Activated CD4-positive, alpha-beta memory T cell treated with anti-CD3 and anti-CD28 coated beads for 36 hours (primary cell): ENCODE data around the gene PDK2. TPM values are rescaled to one million over a fixed set of nuclear protein-coding genes. Genes with fewer than 3 reads are reported as not detected.

Experiments
- CTCF ChIA-PET: fragments of 350-600 bp; sonication (Branson Sonifier 250); formaldehyde crosslinking; loops from one replicate; lab custom pipeline; 2021; ENCODE audit warnings: antibody characterized with exemption, inconsistent platforms; lab: Charles Lee
- POLR2A ChIA-PET: fragments of 350-600 bp; sonication (Branson Sonifier 250); formaldehyde crosslinking; loops from one replicate; lab custom pipeline; 2021; ENCODE audit warnings: antibody characterized with exemption; lab: Charles Lee
- DNase-seq: peaks from one replicate; pipeline ENCODE4 v3.0.0-alpha.2; 2020
- H3K27ac Mint-ChIP-seq: one replicate; pipeline ENCODE4 v1.8.0; 2021; ENCODE audit warnings: mixed read lengths
- H3K27me3 Mint-ChIP-seq: one replicate; pipeline ENCODE4 v1.8.0; 2021; ENCODE audit warnings: mixed read lengths
- H3K36me3 Mint-ChIP-seq: one replicate; pipeline ENCODE4 v1.8.0; 2021; ENCODE audit warnings: mixed read lengths
- H3K4me1 Mint-ChIP-seq: one replicate; pipeline ENCODE4 v1.8.0; 2021; ENCODE audit warnings: low read depth, mixed read lengths
- H3K4me3 Mint-ChIP-seq: one replicate; pipeline ENCODE4 v1.8.0; 2021; ENCODE audit warnings: mild to moderate bottlenecking, mixed read lengths
- H3K9me3 Mint-ChIP-seq: one replicate; pipeline ENCODE4 v1.8.0; 2021; ENCODE audit warnings: mixed read lengths
- intact Hi-C: fragments of 100-400 bp; cut with micrococcal nuclease; formaldehyde crosslinking; loops from one replicate; pipeline ENCODE4 v1.15.1; 2023
- total RNA-seq, 2 experiments: library from RNA; stranded (reverse); gene quantifications; one replicate each; pipeline ENCODE4 v1.2.3, GENCODE V29; 2021

Gene PDK2
- total RNA-seq, 2 experiments from 2014 or later = 13.3 to 14.6 TPM

DNA sequence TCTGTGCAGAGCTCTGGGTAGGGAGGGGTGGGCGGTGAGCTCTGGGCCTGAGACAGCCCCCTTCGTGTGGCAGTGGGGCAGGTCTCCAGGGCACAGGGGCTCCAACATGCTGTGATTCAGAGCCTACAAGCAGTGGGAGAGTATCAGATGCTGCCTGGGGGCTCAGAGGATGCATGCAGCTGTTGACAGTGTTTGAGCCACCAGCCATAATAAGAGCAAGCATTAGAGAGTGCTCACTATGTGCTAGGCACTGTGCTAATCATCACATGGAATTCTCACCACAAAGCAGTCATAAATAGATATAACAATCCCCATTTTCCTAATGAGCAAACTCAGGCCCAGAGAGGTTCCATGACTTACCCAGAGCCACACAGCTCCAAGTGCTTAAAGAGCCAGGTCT lies 8.1 kb downstream of the PDK2 start:
- CTCF ChIA-PET = interaction anchor here (1.0 to 2.7 kb wide), 3 partner anchors 9 to 16 kb away, joined by 4 to 18 read pairs (median 12); no protein-coding TSS in a partner anchor
- intact Hi-C loops = no loop called here
- Mint-ChIP-seq H3K9me3 (no peaks in the 10 kb centered on the region), H3K27me3 (no peaks in the 10 kb centered on the region), H3K27ac (no peak overlapping the region), H3K36me3 (peaks cover 3% of the 10 kb centered on the region), H3K4me3 (no peak overlapping the region), H3K4me1 (peaks cover 8% of the 10 kb centered on the region)
- POLR2A ChIA-PET = no interaction called here
- DNase-seq = no peak

DNA sequence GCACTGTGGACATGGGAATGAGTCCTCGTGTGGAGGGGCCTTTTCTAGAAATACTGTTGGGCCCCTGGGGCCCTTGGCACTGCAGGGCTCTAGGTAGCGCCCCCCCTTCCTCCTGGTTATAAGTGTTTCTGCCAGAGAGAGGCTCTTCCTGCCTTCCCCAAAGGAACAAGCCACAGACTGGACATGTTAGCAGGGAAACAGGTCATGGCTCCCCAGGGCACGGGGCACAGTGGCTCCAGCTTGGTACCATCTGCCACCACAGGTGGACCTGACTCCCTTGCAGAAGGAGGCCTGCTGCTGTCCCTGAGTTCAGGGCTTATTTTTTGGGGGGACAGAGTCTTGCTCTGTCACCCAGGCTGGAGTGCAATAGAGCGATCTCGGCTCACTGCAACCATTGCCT lies 8.8 kb downstream of the PDK2 start:
- CTCF ChIA-PET = interaction anchor here (1.0 to 2.7 kb wide), 4 partner anchors 10 to 57 kb away, joined by 3 to 18 read pairs (median 8); no protein-coding TSS in a partner anchor
- no peak overlapping the region for H3K27ac Mint-ChIP-seq

DNA sequence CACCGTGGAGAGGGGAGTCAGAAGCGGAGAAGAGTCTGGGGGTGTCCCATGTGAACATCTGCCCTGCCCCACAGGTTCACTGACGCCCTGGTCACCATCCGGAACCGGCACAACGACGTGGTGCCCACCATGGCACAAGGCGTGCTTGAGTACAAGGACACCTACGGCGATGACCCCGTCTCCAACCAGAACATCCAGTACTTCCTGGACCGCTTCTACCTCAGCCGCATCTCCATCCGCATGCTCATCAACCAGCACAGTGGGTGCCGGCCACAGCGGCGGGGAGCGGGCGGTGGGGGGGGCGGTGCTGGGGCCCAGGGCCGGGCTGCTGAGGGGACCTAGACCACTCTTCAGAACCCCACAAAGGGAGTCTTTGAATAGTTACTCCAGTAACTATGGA lies 10.7 kb downstream of the PDK2 start:
- H3K27ac Mint-ChIP-seq = no peak overlapping the region
- no peaks in the 10 kb centered on the region for H3K27me3 Mint-ChIP-seq
- DNase-seq = no peak
- POLR2A ChIA-PET = no interaction called here
- no peak overlapping the region for H3K4me3 Mint-ChIP-seq
- no peaks in the 10 kb centered on the region for H3K9me3 Mint-ChIP-seq
- intact Hi-C loops = no loop called here
- CTCF ChIA-PET = interaction anchor here (2.4 kb wide), 1 partner anchor 9 kb away, joined by 5 read pairs; no protein-coding TSS in a partner anchor
- H3K4me1 Mint-ChIP-seq = no peaks in the 10 kb centered on the region
- H3K36me3 Mint-ChIP-seq = no peaks in the 10 kb centered on the region

More for the DNA sequence above, 8.8 kb downstream of the PDK2 start:
- Mint-ChIP-seq H3K4me3 (no peak overlapping the region), H3K4me1 (peaks cover 8% of the 10 kb centered on the region), H3K36me3 (peaks cover 3% of the 10 kb centered on the region), H3K9me3 (no peaks in the 10 kb centered on the region), H3K27me3 (no peaks in the 10 kb centered on the region)
- intact Hi-C loops = no loop called here
- POLR2A ChIA-PET = no interaction called here
- DNase-seq = no peak

DNA sequence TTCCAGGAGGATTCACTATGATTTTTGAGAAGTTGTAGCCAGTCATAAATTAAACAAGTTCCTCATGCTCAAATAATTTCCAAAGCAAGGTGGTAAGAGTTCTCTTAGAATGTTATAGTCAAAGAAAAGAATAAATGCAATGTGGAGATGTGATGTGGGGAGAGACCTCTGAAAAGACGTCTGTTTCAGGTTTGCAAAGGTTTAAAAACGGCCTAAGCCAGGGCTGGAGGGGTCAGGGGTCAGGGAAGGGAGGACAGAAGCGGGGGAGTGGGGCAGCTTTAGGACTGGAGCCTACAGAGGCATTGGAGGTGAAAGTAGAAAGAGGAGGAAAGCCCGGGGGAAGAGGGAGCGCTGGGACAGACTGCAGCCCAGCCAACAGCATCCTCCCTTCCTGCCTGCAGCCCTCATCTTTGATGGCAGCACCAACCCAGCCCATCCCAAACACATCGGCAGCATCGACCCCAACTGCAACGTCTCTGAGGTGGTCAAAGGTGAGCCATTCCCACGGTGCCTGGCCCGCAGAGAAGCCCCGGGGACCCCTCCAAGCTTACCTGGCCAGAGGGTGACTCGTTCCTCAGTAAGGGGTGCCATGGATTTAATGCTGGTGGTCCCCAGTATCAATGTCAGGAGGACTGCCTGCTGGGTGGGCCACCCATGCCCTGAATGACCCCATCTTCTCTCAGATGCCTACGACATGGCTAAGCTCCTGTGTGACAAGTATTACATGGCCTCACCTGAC lies 11.4 kb downstream of the PDK2 start:
- Mint-ChIP-seq H3K4me1 (no peaks in the 10 kb centered on the region), H3K36me3 (no peaks in the 10 kb centered on the region), H3K9me3 (no peaks in the 10 kb centered on the region), H3K4me3 (no peak overlapping the region), H3K27me3 (no peaks in the 10 kb centered on the region), H3K27ac (no peak overlapping the region)
- ChIA-PET CTCF (interaction anchor here (1.7 to 2.4 kb wide), 2 partner anchors 8 to 12 kb away, joined by 5 to 6 read pairs; no protein-coding TSS in a partner anchor), POLR2A (no interaction called here)
- intact Hi-C loops = no loop called here
- DNase-seq = no peak

DNA sequence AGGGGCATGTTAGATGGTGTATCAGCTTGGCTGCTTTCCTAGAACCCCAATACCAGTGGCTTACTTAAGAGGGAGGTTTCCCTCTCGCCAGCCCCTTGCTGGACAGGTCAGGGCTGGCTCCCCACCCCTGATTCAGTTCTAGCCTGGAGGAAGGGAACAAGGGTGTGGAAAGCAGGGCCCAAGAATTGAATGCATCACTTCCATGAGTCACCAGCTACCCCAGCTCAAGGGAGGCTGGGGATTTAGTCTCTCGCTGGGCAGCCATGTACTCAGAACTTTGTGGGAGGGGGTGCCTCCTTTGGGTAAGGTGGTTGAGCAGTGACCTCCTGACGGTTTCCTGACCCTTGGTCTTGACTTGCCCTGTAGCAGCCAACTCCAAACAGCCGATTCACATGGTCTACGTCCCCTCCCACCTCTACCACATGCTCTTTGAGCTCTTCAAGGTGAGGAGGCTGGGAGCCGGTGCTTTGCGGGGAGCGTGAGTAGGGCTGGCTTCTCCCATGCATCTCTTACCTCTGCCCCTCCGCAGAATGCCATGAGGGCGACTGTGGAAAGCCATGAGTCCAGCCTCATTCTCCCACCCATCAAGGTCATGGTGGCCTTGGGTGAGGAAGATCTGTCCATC lies 12.8 kb downstream of the PDK2 start:
- H3K27me3 Mint-ChIP-seq = no peaks in the 10 kb centered on the region
- POLR2A ChIA-PET = no interaction called here
- intact Hi-C loops = no loop called here
- no peak overlapping the region for H3K27ac Mint-ChIP-seq
- DNase-seq = no peak
- no peak overlapping the region for H3K4me3 Mint-ChIP-seq
- H3K9me3 Mint-ChIP-seq = no peaks in the 10 kb centered on the region
- CTCF ChIA-PET = interaction anchor here (0.9 to 1.8 kb wide), 3 partner anchors 9 to 38 kb away, joined by 4 to 10 read pairs (median 6); no protein-coding TSS in a partner anchor
- no peaks in the 10 kb centered on the region for H3K4me1 Mint-ChIP-seq
- H3K36me3 Mint-ChIP-seq = no peaks in the 10 kb centered on the region

DNA sequence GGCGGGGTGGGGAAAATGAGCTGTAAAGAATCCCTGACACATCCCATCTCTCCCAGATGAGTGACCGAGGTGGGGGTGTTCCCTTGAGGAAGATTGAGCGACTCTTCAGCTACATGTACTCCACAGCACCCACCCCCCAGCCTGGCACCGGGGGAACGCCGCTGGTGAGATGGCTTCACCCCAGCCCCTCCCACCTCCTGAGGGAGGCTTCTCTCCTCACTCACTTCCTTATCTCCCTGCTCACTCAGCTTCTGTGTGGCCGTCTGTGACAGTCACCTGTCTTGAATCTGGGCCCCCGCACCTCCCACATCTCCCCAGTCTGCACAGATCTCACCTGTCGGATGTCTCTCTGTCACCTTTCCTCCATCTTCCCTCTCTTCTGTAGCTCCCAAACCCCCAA lies 13.4 kb downstream of the PDK2 start:
- Mint-ChIP-seq H3K4me1 (no peaks in the 10 kb centered on the region), H3K36me3 (no peaks in the 10 kb centered on the region), H3K27ac (no peak overlapping the region), H3K27me3 (no peaks in the 10 kb centered on the region), H3K9me3 (no peaks in the 10 kb centered on the region), H3K4me3 (no peak overlapping the region)
- DNase-seq = no peak
- intact Hi-C loops = no loop called here
- ChIA-PET CTCF (interaction anchor here (0.7 to 1.8 kb wide), 4 partner anchors 8 to 38 kb away, joined by 3 to 10 read pairs (median 4); no protein-coding TSS in a partner anchor), POLR2A (no interaction called here)

DNA sequence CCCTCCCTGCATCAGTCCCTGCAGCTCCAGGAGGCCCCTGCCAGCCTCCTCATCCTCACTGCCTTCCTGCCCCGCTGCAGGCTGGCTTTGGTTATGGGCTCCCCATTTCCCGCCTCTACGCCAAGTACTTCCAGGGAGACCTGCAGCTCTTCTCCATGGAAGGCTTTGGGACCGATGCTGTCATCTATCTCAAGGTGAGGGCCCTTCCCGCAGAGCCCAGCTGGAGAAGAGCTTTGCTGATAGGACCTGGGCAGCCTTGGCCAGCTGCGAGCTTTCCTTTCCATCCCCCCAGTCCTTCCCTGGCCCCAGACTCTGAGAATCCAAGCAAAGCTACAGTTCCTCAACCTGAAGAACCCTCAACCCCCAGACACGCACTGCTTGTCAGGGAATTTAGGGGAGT lies 14.1 kb downstream of the PDK2 start:
- H3K4me1 Mint-ChIP-seq = no peaks in the 10 kb centered on the region
- DNase-seq = no peak
- POLR2A ChIA-PET = no interaction called here
- no peaks in the 10 kb centered on the region for H3K36me3 Mint-ChIP-seq
- intact Hi-C loops = no loop called here
- H3K9me3 Mint-ChIP-seq = no peaks in the 10 kb centered on the region
- H3K4me3 Mint-ChIP-seq = no peak overlapping the region
- H3K27ac Mint-ChIP-seq = no peak overlapping the region
- CTCF ChIA-PET = interaction anchor here (0.7 to 1.8 kb wide), 3 partner anchors 15 to 37 kb away, joined by 3 to 10 read pairs (median 4); no protein-coding TSS in a partner anchor
- no peaks in the 10 kb centered on the region for H3K27me3 Mint-ChIP-seq

DNA sequence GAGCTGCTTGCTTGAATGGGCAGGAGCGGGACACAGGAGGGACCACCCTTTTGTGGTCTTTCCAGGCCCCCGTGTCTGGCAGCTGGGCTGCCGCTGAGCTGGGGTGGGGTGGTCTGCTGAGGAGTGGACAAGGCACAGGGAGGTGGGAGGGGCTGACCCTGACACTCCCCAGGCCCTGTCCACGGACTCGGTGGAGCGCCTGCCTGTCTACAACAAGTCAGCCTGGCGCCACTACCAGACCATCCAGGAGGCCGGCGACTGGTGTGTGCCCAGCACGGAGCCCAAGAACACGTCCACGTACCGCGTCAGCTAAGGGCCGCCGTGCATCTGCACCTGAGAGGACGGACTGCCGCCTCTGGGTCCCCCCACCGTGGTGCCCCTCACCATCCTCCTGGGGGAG lies 14.6 kb downstream of the PDK2 start:
- intact Hi-C loops = no loop called here
- no peaks in the 10 kb centered on the region for H3K9me3 Mint-ChIP-seq
- no peaks in the 10 kb centered on the region for H3K36me3 Mint-ChIP-seq
- ChIA-PET CTCF (interaction anchor here (1.7 to 1.8 kb wide), 2 partner anchors 16 to 36 kb away, joined by 4 to 10 read pairs; no protein-coding TSS in a partner anchor), POLR2A (no interaction called here)
- DNase-seq = no peak
- H3K4me1 Mint-ChIP-seq = no peaks in the 10 kb centered on the region
- H3K27ac Mint-ChIP-seq = no peak overlapping the region
- peaks cover under 1% of the 10 kb centered on the region for H3K27me3 Mint-ChIP-seq
- no peak overlapping the region for H3K4me3 Mint-ChIP-seq

DNA sequence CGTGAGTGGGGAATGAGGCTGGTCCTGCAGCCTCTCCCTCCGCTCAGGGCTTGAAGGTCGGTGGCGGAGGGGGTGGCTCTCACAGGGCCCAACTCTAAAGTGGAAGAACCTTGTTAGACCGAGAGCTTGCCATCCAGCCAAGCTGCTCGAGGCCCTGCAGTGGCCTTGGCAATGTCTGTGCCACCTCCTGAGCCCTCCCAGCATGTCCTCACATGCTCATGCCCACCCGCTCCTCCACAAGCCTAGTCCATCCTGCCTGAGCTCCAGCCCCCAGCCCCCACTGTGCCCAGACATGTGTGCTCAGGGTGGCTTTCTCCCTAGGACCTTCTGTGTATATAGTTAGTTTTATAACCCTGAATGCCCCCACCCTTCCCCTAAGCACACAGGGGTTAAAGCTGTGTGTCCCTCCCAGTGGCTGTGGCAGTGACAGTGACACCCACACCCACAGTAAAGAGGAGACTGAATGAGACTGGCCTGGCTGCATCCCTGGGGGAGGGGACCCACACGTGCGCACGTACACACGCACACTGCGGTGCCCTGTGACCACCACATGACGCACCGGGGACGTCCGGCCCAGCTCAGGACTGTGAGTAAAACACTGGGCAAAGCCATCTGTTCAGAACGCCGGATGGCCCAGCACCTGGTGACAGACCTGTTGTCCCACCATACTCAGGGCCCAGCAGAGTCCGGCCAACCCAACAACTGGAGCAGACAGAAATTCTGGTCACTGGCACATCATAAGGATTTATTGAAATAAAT lies 15.6 kb downstream of the PDK2 start:
- Mint-ChIP-seq H3K36me3 (no peaks in the 10 kb centered on the region), H3K27me3 (peaks cover 8% of the 10 kb centered on the region), H3K4me3 (no peak overlapping the region), H3K27ac (no peak overlapping the region), H3K9me3 (no peaks in the 10 kb centered on the region), H3K4me1 (peaks cover 3% of the 10 kb centered on the region)
- ChIA-PET POLR2A (no interaction called here), CTCF (interaction anchor here (1.6 to 3.0 kb wide), 2 partner anchors 9 to 17 kb away, joined by 5 to 14 read pairs; partner anchors contain the start of gene PDK2)
- DNase-seq = no peak
- intact Hi-C loops = no loop called here

DNA sequence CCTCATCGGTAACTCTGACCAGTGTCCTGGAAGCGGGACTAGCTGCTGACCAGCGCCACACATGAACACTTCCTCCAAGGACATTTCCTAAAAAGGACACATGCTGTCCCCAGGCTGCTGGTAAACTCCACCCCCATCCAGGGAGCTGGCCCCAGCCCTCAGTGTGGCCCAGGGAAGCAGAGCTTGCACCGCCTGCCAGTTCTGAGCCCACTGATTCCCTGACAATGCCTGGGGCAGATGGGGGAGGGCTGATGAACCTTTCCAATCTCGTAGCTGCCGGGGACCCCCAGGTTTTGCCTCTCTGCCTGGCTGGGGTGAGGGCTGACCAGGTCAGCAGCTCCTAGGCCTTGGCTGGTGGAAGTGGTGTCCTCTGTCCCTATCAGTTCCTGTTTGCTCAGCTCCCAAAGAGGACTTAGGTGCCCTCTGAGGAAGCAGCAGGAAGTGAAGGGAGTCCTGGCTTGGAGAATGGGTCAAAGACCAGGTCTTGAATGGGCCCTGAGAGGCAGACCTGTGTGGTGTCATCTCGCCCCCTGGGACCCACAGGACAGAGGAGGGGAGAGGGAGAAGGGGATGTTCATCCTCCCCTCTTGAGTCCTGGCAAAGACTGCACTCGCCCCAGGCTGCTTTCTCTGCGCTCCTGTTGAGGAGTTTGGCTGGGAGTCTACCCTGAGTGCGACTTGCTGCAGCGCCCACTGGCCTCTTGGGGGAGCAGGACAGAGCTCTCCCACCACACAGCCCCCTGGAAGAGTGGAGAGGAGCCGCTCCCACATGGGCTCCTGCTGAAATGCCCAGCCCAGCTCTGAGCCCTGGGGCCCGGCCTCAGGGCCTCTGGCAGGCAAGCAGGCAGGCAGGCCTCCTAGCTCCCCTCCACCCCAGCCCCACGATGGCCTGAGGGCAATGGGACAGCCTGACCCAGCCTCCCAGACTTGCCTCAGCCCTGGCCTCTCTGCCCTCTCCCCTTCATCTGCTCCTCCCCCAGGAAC lies 16.8 kb downstream of the PDK2 start:
- H3K4me1 Mint-ChIP-seq = peaks cover 7% of the 10 kb centered on the region
- intact Hi-C loops = no loop called here
- H3K36me3 Mint-ChIP-seq = no peaks in the 10 kb centered on the region
- no peaks in the 10 kb centered on the region for H3K9me3 Mint-ChIP-seq
- no peak for DNase-seq
- POLR2A ChIA-PET = no interaction called here
- H3K27ac Mint-ChIP-seq = no peak overlapping the region
- H3K4me3 Mint-ChIP-seq = no peak overlapping the region
- CTCF ChIA-PET = interaction anchor here (0.9 to 3.0 kb wide), 4 partner anchors 8 to 49 kb away, joined by 3 to 14 read pairs (median 4); partner anchors contain the start of gene PDK2
- peaks cover 13% of the 10 kb centered on the region for H3K27me3 Mint-ChIP-seq

DNA sequence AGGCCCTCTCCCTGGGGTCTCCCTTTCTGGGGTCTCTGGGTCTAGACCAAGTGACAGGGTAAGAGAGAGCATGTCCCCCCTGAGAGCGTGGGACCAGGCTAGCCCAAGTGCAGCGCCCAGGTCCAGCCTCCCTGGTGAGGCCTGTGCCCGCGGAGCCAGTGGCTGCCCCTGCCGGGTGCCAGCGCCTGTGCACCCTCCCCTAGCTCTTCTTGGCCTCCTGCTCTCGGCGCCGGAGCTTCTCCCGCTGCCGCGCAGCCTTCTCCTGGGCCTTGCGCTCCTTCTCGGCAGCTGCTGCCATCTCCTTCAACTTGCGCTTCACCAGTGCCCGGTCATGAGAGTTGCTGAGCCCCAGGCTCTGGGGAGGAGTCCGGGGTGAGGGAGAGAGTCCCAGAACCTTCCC lies 17.5 kb downstream of the PDK2 start:
- ChIA-PET CTCF (interaction anchor here (1.0 to 3.0 kb wide), 2 partner anchors 19 to 49 kb away, joined by 3 to 14 read pairs; partner anchors contain the start of gene PDK2), POLR2A (no interaction called here)
- Mint-ChIP-seq H3K27me3 (peaks cover 16% of the 10 kb centered on the region), H3K9me3 (no peaks in the 10 kb centered on the region), H3K4me1 (peaks cover 10% of the 10 kb centered on the region), H3K27ac (no peak overlapping the region), H3K36me3 (no peaks in the 10 kb centered on the region), H3K4me3 (no peak overlapping the region)
- intact Hi-C loops = no loop called here
- no peak for DNase-seq
